Hepatocyte (in vitro differentiated cells): ENCODE data around the gene WDR70.

Experiments used
- CTCF ChIP-seq: fragments of 200-600 bp; sonication (generic); IDR thresholded peaks from 2 replicates; pipeline ENCODE4 v1.5.1; 2016; ENCODE audit warnings: antibody characterized with exemption, mild to moderate bottlenecking; ENCODE audit not compliant: poor library complexity
- EZH2 ChIP-seq: fragments of 200-600 bp; sonication (generic); IDR thresholded peaks from 2 replicates; pipeline ENCODE4 v1.6.1; 2016; ENCODE audit warnings: antibody characterized with exemption, mild to moderate bottlenecking, borderline replicate concordance
- EZH2phosphoT487 ChIP-seq: fragments of 200-600 bp; sonication (generic); IDR thresholded peaks from one replicate; pipeline ENCODE4 v1.6.1; 2018; ENCODE audit warnings: antibody characterized with exemption, mild to moderate bottlenecking, low read depth, moderate library complexity; ENCODE audit not compliant: unreplicated experiment, severe bottlenecking

- no peak for TF ChIP-seq CTCF
- TF ChIP-seq EZH2: no peak
- TF ChIP-seq EZH2phosphoT487: no peak
Observed at GRCh38 chr5:37638897-37639296, 259.8 kb downstream of the WDR70 start.
